K562 (cell line): ENCODE measurements around the gene MMP23B. TPM values are rescaled to one million over a fixed set of nuclear protein-coding genes. Genes with fewer than 3 reads are reported as not detected.

Experiments
- CBX8 ChIP-seq: fragments of 200-600 bp; sonication (generic); IDR thresholded peaks from 2 replicates; pipeline ENCODE4 v1.6.1; 2012; ENCODE audit warnings: borderline replicate concordance, mixed run types, low read depth, mild to moderate bottlenecking, moderate library complexity, mixed read lengths, low read length, control low read depth, inconsistent platforms; ENCODE audit not compliant: poor library complexity, severe bottlenecking; ENCODE audit errors: extremely low read depth
- CCNT2 ChIP-seq: IDR thresholded peaks from 2 replicates; pipeline ENCODE4 v1.6.1; 2011; ENCODE audit warnings: borderline replicate concordance, low read depth, mild to moderate bottlenecking, moderate library complexity, mixed read lengths, low read length; ENCODE audit not compliant: insufficient read length; ENCODE audit errors: extremely low read depth
- FOXO4 ChIP-seq: fragments of 450-650 bp; formaldehyde crosslinking; IDR thresholded peaks from 2 replicates; pipeline ENCODE4 v1.4.0; 2020; ENCODE audit warnings: mild to moderate bottlenecking, moderate library complexity
- GABPA ChIP-seq: fragments of 200-800 bp; sonication (Bioruptor generic); conservative IDR thresholded peaks from 2 replicates; pipeline ENCODE4 v1.6.1; 2016; ENCODE audit warnings: low read depth, missing genetic modification characterization, missing compliant biosample characterization
- GMEB1 ChIP-seq: fragments of 250-450 bp; sonication (Bioruptor Pico); IDR thresholded peaks from 2 replicates; pipeline ENCODE4 v1.4.0; 2020; ENCODE audit warnings: mild to moderate bottlenecking
- KLF10 ChIP-seq: fragments of 250-450 bp; sonication (Bioruptor Pico); IDR thresholded peaks from 2 replicates; pipeline ENCODE4 v1.6.1; 2021; ENCODE audit warnings: matching md5 sums
- MTA3 ChIP-seq: fragments of 450-650 bp; formaldehyde crosslinking; IDR thresholded peaks from 2 replicates; pipeline ENCODE4 v1.6.1; 2017; ENCODE audit warnings: mild to moderate bottlenecking, borderline replicate concordance
- MTF1 ChIP-seq: fragments of 250-450 bp; sonication (Bioruptor Pico); IDR thresholded peaks from 2 replicates; pipeline ENCODE4 v1.9.0; 2021; ENCODE audit warnings: moderate library complexity, mild to moderate bottlenecking, inconsistent platforms, borderline replicate concordance
- NELFE ChIP-seq: IDR thresholded peaks from 2 replicates; pipeline ENCODE4 v1.6.1; 2011; ENCODE audit warnings: mild to moderate bottlenecking; ENCODE audit not compliant: insufficient read depth, insufficient read length
- PRPF4 ChIP-seq: fragments of 200-400 bp; formaldehyde crosslinking; IDR thresholded peaks from one replicate; pipeline ENCODE4 v1.6.1; 2017; ENCODE audit warnings: low read length, low read depth, mild to moderate bottlenecking; ENCODE audit not compliant: insufficient read depth, poor library complexity, severe bottlenecking
- SMARCA5 ChIP-seq: fragments of 450-650 bp; IDR thresholded peaks from 2 replicates; pipeline ENCODE4 v1.6.1; 2016
- TCF3 ChIP-seq: sonication (generic); formaldehyde crosslinking; IDR thresholded peaks from 2 replicates; pipeline ENCODE4 v1.4.0; 2020; ENCODE audit warnings: mild to moderate bottlenecking, missing genetic modification reagents
- ZC3H11A ChIP-seq: IDR thresholded peaks from 2 replicates; pipeline ENCODE4 v1.6.1; 2012; ENCODE audit warnings: low read depth, low read length, improper control_type of control experiment
- ZNF174 ChIP-seq: fragments of 250-450 bp; sonication (Bioruptor Pico); IDR thresholded peaks from 2 replicates; pipeline ENCODE4 v1.4.0; 2020; ENCODE audit warnings: mild to moderate bottlenecking
- ZNF184 ChIP-seq: sonication (generic); formaldehyde crosslinking; IDR thresholded peaks from 2 replicates; pipeline ENCODE4 v1.5.0; 2020; ENCODE audit warnings: missing genetic modification reagents
- ZNF23 ChIP-seq: fragments of 250-450 bp; sonication (Bioruptor Pico); IDR thresholded peaks from 2 replicates; pipeline ENCODE4 v1.4.0; 2020; ENCODE audit warnings: mild to moderate bottlenecking
- ZNF592 ChIP-seq: fragments of 450-650 bp; IDR thresholded peaks from 2 replicates; pipeline ENCODE4 v1.6.1; 2017; ENCODE audit warnings: antibody characterized with exemption, mild to moderate bottlenecking
- polyA plus RNA-seq, 8 experiments: library from polyadenylated mRNA; depleted of rRNA in 4 of 8; stranded (reverse) in 5 of 8; unstranded in 3 of 8; fragments of >200 nt; fragmentation: Nextera tagmentation in 2 of 8; fragmentation: Illumina TruSeq in 1 of 8; extraction: Ambion mirVana in 2 of 8; extraction: Trizol in 1 of 8; gene quantifications; 2 replicates each; pipeline versions ENCODE4 v1.2.1 to v1.2.3, GENCODE V29; 2011 to 2014; ENCODE audit warnings: inconsistent platforms in 1 of 8, missing spikeins in 1 of 8
- total RNA-seq, 7 experiments: library from RNA; depleted of rRNA in 6 of 7; stranded (reverse); fragments of >200 nt in 6 of 7; fragmentation: Illumina TruSeq in 2 of 7; extraction: Trizol in 2 of 7; gene quantifications; 2 replicates each; pipeline versions ENCODE4 v1.2.1 to v1.2.3, GENCODE V29; 2011 to 2021; ENCODE audit warnings: low replicate concordance in 1 of 7
- TF ChIP-seq, protein P1 (sequence below): sonication (generic); formaldehyde crosslinking; IDR thresholded peaks from 2 replicates; pipeline ENCODE4 v1.8.0; 2022; ENCODE audit warnings: missing genetic modification reagents, mild to moderate bottlenecking, moderate library complexity, borderline replicate concordance

The MMP23B gene
- total and polyA plus RNA-seq, 9 of the 15 experiments (the other 6 are each of a cell fraction or from before 2014, with no cell fraction given), result 0.28 to 1.2 (median 0.41) TPM; not detected in 5

DNA sequence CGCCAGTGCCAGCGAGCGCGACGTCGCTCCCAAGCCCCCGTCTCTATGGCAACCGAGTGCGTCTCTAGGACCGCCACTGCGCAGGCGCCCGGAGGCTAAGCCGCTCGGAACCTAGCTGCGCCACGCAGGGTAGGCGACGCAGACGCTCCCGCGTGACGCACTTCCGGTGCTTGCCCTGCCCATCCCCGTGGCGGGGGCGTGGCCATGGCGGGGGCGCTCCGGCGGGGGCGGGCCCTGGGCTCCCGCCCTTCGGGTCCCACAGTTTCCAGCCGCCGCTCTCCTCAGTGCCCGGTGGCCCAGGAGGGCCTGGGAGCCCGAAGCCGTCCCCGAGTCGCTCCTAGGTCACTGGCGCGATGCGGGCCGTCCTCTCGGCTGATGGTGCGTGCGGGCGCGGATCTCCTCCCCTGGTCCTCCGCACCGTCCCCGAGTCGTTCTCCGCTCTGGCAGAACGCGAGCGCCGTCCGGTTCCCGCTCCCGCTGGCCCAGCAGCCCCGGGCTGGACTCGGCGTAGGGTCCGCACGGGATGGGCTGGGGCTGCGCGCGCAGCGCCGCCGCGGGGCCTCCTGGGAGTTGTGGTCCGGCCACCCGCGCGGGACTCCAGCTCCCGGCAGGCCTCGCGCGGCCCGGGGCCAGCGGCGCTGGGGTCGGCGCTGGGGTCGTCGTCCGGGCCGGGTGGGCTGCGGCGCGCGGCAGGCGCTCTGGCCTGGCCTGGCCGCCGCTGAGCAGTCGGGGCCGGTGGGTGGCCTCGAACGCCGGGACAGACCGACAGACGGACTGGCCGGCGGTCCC, 16.5 kb upstream of the MMP23B start, which contains the start of gene MIB2 (continued):
- TF ChIP-seq ZNF184 (CRISPR knock-in tag) (no peak), ZNF592 (no peak; the same call in 1 of the 2 replicates), FOXO4 (CRISPR knock-in tag) (no peak), CBX8 (no peak), PRPF4 (no peak), CCNT2 (peak; percentile 74), SMARCA5 (peak; percentile 88), MTA3 (peak; percentile 95; the same call in 1 of the 2 replicates), MTF1 (CRISPR knock-in tag) (no peak), GABPA (peak; percentile 99), KLF10 (CRISPR knock-in tag) (no peak), GMEB1 (CRISPR knock-in tag) (peak; percentile 88), ZNF23 (CRISPR knock-in tag) (0 out of 2 replicates have a peak, but pooled peaks have one; percentile 56), ZNF174 (CRISPR knock-in tag) (no peak), NELFE (no peak), TCF3 (CRISPR knock-in tag) (peak; percentile 31), ZC3H11A (no peak)
- TF ChIP-seq, protein P1, sequence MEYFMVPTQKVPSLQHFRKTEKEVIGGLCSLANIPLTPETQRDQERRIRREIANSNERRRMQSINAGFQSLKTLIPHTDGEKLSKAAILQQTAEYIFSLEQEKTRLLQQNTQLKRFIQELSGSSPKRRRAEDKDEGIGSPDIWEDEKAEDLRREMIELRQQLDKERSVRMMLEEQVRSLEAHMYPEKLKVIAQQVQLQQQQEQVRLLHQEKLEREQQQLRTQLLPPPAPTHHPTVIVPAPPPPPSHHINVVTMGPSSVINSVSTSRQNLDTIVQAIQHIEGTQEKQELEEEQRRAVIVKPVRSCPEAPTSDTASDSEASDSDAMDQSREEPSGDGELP (CRISPR knock-in tag), result peak; percentile 63; the same call in 1 of the 2 replicates
